Fibroblast of the aortic adventitia (primary cell): Measurements from ENCODE around the gene ZNF592. TPM values are rescaled to one million over a fixed set of nuclear protein-coding genes. Genes with fewer than 3 reads are reported as not detected.
A peak's percentile ranks its signal among the peaks of the same experiment; 100 is the strongest.

Experiments
- DNase-seq: peaks from one replicate; pipeline ENCODE4 v3.0.0-alpha.2; 2010; ENCODE audit warnings: low read depth
- H3K4me3 ChIP-seq: 2 replicates; pipeline ENCODE4 v1.5.1; 2011; ENCODE audit warnings: low read depth, mild to moderate bottlenecking, control low read depth, low read length, moderate library complexity
- CTCF ChIP-seq: IDR thresholded peaks from 2 replicates; pipeline ENCODE4 v1.5.1; 2011; ENCODE audit warnings: mild to moderate bottlenecking, low read length, control low read depth, inconsistent platforms; ENCODE audit not compliant: insufficient read depth
- total RNA-seq: library from RNA; depleted of rRNA; stranded (reverse); fragments of >200 nt; gene quantifications from 2 replicates; pipeline ENCODE4 v1.2.3, GENCODE V29; 2012; ENCODE audit warnings: low replicate concordance

ZNF592 gene
- total RNA-seq = 7.4 and 11.7 TPM in 2 replicates

- peak; percentile 69 for DNase-seq
- H3K4me3 ChIP-seq = peak within 1 kb of the TSS; percentile 97
- TF ChIP-seq CTCF = peak; percentile 21
These were observed at the start of gene ZNF592 for GRCh38 chr15:84748274-84749110. Gene ZNF592 (plus strand): TSS chr15:84748592. CDS start chr15:84782676, 34,084 bp downstream.

GRCh38 chr15:84699538-84700191 lies 48.7 kb upstream of the ZNF592 start:
- DNase-seq = no peak
- H3K4me3 ChIP-seq = no peak overlapping the region

GRCh38 chr15:84702961-84703482 lies 45.4 kb upstream of the ZNF592 start:
- peak; percentile 74 for DNase-seq
- no peak for TF ChIP-seq CTCF

More at GRCh38 chr15:84699538-84700191, 48.7 kb upstream of the ZNF592 start:
- TF ChIP-seq CTCF = no peak

GRCh38 chr15:84703808-84704207 lies 44.6 kb upstream of the ZNF592 start:
- DNase-seq = no peak
- TF ChIP-seq CTCF = no peak
- no peak overlapping the region for H3K4me3 ChIP-seq

More at GRCh38 chr15:84702961-84703482, 45.4 kb upstream of the ZNF592 start:
- H3K4me3 ChIP-seq = no peak overlapping the region

GRCh38 chr15:84714372-84714771 lies 34.0 kb upstream of the ZNF592 start:
- DNase-seq = no peak
- TF ChIP-seq CTCF = no peak
- peak overlapping the region; percentile 91 for H3K4me3 ChIP-seq

GRCh38 chr15:84714821-84715220 lies 33.6 kb upstream of the ZNF592 start:
- DNase-seq = no peak

More at GRCh38 chr15:84714821-84715220, 33.6 kb upstream of the ZNF592 start:
- TF ChIP-seq CTCF = no peak
- peak overlapping the region; percentile 91 for H3K4me3 ChIP-seq
